HK-2 (cell line): Measurements from ENCODE around the gene NQO2.
A peak's percentile ranks its signal among the peaks of the same experiment; 100 is the strongest.

Experiments
- DNase-seq: peaks from one replicate; pipeline ENCODE4 v3.0.0-alpha.2; 2018; ENCODE audit not compliant: unreplicated experiment

NQO2 gene, protein sequence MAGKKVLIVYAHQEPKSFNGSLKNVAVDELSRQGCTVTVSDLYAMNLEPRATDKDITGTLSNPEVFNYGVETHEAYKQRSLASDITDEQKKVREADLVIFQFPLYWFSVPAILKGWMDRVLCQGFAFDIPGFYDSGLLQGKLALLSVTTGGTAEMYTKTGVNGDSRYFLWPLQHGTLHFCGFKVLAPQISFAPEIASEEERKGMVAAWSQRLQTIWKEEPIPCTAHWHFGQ

GRCh38 chr6:2999618-3000557, at the start of gene NQO2:
TSS of gene NQO2 (plus strand) at chr6:2999894. CDS start at chr6:3006553, 6,659 bp downstream.
- DNase-seq = peak; percentile 94

DNA sequence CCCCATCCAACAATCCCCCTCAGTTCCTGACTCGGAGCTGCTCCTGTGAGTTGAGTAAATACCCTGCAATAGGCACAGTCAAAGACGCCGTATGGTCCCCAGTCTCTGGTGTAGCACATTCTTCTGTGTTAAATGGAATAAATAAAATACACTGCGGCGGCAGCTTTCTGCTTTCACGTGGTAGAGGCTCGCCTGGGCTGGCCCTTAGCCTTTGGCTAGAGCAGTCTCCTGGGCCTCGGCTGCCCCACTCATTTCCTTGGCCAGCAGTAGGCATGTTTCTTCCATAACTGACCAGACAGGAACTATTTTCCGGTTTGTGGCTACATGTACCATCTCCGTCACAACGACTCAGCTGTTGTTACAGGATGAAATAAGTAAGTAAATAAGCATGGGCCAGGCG, 49.0 kb upstream of the NQO2 start:
- DNase-seq = no peak

- no peak for DNase-seq
Measured at GRCh38 chr6:2951728-2952127, 48.0 kb upstream of the NQO2 start.

DNA sequence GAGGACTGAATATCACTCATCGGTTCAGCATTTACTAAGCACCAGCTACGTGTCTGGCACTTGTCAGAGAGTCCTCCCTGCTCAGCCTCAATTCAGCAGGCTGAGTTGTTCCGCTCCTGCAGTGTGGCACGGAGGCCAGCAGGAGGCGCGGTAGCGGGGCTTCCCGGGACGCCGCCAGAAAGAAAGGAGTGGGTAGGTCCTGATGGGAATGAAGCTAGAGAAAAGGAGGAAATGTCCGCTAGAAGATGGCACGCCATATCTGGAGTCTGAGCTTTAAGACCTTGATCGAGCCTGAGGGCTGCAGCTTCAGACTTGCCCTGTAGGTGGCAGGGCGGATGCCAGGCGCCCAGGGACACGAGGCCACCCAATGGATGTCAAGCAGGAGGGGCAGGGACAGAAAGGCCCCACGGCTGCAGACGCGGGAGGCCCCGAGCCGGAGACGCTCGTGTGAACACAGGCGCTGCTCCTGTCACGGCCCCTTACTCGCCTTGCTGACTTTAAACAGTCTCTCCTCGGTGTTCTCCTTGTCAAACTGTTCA, 47.1 kb upstream of the NQO2 start:
- DNase-seq = no peak

DNA sequence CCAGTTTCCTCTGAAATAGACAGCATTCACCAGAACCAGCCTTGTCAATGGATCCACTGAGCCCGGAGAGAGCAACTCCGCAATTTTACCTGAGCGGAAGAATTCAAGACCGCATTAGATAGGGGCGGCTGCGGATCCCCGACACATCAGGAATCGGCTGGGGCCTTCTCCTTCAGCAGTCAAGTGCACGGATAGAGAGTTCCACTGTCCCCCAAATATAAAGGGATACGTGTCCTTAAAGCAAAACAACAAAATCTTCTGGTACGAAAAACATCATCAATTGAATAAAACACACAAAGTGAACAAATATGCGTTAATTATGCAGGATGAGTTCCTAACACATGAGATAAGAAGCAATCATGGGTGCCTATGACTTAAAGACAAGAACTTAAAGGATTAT, 46.6 kb upstream of the NQO2 start:
- DNase-seq = no peak

- no peak for DNase-seq
Measured at GRCh38 chr6:2956930-2957685, 42.6 kb upstream of the NQO2 start.

DNA sequence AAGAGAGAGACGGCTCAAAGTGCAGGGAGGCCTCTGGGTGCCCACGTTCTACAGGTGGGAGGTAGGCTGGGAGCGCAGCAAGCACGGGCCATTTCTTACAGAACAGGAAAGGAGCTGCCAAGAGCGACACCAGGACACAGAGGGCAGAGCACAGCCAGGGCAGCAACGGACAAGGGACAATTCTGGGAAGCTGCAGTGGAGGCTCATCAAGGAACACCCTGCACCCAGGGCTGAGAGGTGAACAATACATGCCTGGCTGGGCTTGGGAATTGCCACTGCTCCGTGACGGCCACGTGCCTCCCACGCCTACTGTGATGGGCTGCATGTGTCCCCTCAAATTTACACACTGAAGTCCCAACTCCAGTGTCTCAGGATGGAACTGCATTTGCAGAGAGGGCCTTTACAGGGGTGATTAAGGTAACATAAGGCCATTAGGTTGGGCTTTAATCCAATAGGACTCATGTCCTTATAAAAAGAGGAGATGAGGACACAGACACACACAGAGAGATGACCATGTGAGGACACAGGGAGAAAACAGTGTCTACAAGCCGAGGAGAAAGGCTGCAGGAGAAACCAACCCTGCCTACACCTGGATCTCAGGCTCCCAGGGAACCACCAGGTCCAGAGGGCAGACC, 41.9 kb upstream of the NQO2 start:
- DNase-seq = no peak

DNA sequence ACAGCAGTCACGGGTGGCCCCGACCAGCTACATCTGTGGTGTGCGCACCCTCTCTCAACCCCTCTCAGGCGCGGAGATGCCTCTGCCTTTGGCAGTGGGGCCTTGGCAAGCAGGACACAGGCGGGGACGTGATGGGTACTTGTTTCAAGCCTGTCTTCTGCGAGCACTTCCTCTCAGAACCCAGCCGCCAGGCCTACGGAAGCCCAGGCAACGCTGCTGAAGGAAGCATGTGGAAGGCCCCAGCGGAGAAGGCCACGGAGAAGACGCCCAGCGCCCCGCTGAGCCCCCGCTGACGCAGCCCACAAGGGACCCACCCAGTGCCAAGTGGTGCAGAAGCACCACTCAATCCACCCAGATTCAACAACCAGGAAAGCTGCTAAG, 41.4 kb upstream of the NQO2 start:
- no peak for DNase-seq

GRCh38 chr6:2958776-2959175, 40.9 kb upstream of the NQO2 start:
- no peak for DNase-seq

DNA sequence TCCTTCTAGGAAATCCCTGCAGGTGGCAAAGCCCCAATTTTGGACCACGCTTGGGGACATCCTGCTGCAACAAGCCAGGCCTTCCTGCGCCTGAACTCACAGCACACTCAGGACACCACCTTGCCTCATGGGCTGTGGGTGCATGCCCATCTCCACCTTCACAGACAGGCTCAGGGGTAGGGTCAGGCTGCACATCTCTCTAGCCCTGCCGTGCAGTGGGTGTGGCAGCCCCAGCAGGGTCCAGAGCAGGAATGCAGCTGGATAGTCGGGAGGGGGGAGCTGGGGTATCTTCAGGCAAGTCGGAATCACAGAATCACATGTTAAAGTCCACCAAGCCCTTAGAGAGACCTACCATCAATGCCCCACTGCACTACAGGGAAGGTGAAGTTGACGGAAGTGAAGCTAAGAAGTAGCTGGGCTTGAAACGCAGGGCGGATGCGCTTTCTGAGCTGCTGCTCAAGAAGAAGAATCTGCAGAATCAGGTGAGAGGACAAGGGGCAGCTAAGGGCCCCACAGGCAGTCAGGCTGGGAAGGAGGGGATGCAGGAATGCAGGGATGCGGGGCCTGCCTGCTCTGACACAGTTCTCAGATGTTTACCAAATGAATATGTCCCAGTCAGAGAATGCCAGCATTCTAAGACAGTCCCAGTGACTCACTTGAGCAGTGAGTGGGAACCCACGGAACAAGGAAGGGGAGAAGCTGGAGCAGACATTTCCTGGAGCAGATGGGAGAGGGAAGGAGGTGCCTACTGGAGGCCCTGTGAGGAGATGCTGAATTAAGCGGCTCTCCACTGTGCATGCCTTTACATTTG, 39.6 kb upstream of the NQO2 start:
- DNase-seq = peak; percentile 50

DNA sequence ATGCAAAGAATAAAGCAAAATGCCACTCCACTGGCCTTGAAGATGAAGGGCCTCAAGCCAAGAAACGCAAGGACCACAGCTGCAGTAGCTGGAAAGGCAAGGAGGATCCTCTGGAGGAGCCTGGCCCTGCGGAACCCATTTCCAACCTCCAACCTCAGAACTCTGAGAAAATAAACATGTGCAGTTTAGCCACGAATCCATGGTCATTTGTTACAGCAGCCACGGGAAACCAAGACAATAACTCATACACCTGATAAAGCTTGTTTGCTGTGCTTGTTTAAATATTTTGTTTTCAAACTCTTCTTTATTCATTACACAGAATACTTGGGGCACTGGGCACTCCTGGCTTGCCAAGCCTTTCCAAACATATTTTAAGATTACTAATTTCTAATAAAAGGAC, 38.8 kb upstream of the NQO2 start:
- DNase-seq = no peak

- DNase-seq = no peak
Measured at GRCh38 chr6:2961506-2961905, 38.2 kb upstream of the NQO2 start.

DNA sequence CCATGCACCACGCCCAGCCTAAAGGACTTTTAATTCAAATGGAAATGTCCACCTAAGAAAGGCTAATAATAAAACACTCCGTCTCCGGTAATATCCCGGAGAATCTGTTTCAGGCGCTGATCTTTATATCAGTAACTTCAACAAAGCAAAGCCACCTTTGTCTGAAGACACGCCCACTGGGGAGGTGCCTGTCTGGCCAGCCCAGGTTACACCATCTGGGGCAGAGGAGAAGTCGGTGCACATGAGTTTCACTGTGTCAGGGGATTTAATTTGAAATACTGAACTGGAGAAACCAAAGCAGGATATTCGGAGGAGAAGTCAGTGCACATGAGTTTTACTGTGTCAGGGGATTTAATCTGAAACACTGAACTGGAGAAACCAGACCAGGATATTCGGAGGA, 37.7 kb upstream of the NQO2 start:
- no peak for DNase-seq

- no peak for DNase-seq
Measured at GRCh38 chr6:2962636-2963035, 37.1 kb upstream of the NQO2 start.

DNA sequence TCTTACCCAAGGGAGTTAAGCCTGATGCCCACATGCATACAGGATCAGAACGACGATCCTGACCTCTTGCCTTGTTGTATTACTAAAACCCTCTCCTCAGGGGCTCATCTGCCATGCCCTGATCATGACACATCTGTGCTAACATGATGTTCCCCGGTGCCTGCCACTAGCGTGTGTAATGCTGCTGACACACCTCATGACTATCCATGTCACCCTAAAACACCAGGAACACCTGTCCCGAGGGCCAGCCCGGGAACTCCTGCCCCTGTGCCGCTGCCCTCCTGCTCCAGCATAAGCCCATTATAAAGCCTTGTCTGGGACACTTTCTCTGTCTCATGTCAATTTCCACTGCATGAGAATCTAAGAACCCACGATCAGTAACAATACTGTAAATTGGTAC, 35.9 kb upstream of the NQO2 start:
- no peak for DNase-seq

DNA sequence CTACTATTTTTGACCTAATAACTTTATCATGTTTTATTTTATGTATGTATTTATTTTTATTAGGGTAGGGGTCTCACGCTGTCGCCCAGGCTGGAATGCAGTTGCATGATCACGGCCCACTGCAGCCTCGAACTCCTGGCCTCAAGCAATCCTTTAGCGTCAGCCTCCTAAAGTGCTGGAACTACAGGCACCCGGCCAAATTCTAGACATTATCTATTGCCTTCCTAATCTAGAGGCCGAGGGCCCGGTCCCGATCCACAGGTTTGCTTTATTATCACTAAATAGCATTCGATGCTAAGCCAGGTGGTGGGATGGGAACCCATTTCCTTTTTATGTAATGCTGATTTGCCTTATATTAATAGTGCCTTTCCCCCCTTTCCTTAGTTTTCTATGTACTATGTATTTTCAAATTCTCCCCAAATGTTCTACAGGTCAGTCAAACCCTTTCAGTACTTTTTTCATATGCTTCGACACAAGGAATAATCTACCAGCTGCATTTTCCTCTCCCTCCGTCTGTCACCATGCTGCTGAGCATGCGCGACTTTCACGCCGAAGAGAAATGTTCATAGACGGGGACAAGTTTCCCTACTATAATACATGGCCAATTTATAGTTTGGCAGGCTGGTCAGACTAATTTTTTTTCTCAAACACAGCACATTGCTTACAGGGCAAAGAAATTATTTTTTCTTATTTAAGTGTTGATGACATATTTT, 34.7 kb upstream of the NQO2 start:
- DNase-seq = no peak

- DNase-seq = no peak
Measured at GRCh38 chr6:2966347-2966746, 33.3 kb upstream of the NQO2 start.

DNA sequence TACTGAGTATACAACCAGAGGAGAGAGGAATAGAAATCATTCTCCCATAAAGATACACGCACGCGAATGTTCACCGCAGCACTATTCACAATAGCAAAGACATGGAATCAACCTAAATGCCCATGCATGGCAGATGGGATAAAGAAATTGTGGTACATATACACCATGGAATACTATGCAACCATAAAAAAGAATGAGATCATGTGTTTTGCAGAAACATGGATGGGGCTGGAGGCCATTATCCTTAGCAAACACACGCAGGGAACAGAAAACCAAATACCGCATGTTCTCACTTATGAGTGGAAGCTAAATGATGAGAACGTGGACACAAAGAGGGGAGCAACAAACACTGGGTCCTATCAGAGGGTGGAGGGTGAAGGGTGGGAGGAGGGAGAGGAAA, 31.8 kb upstream of the NQO2 start:
- DNase-seq = no peak

DNA sequence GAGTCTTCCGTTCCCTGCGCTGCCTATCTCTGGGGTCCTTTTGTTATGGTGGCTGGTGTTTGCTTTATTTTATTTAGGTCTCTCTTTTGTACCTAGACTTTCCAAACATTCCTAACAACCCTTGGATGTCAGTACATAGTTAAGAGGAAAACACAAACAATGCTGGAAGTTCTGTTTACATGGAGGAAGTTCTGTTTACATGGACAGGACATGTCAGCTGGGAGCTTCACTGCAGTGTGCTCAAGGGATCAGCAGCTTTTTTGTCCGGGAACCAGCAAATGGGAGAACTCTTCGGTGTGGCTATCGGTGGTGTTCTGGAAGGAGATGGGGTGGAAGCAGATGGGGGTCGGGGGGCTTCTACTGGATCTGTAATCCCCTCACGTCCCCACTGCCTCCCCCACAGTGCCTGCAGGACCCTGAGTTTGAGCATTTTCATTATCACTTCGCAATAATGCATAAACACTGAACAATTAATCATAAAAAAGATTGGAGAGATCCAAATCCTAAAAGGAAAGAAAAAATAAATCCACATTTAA, 31.0 kb upstream of the NQO2 start:
- no peak for DNase-seq

DNA sequence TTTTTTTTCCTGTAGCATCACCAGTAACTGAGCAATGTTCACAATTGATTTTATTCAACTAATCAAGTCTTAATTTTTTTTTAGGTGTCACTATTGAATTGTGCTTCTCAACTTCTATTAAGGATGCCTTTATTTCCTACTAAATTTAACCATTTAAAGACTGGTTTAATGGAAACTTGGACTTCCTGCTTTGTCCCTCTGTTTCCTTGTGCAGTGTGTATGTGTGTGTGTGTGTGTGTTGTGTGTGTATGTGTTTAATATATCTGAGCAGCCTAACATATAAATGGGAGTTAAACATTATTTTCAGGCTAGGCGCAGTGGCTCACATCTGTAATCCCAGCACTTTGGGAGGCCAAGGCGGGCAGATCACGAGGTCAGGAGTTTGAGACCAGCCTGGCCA, 30.1 kb upstream of the NQO2 start:
- DNase-seq = no peak
